Measurements from ENCODE around the gene PFKL.

- TF ChIP-seq NFYB (CRISPR knock-in tag; conservative IDR thresholded peaks at IDR 0.05; ENCODE audit: low read depth) (no peak), IRF1 (CRISPR knock-in tag; IDR thresholded peaks at IDR 0.05) (no peak), RELA (CRISPR knock-in tag; IDR thresholded peaks at IDR 0.05; ENCODE audit: borderline replicate concordance) (no peak), ESRRA (CRISPR knock-in tag; IDR thresholded peaks at IDR 0.05; ENCODE audit: borderline replicate concordance) (no peak), TP53 (CRISPR knock-in tag; IDR thresholded peaks at IDR 0.05) (no peak), SMAD3 (CRISPR knock-in tag; IDR thresholded peaks at IDR 0.05; ENCODE audit: borderline replicate concordance) (no peak), ETV6 (CRISPR knock-in tag; IDR thresholded peaks at IDR 0.05) (no peak), FOXJ3 (CRISPR knock-in tag; IDR thresholded peaks at IDR 0.05; ENCODE audit: borderline replicate concordance) (no peak), ZNF416 (CRISPR knock-in tag; IDR thresholded peaks at IDR 0.05) (no peak)
- TF ChIP-seq, protein P1, sequence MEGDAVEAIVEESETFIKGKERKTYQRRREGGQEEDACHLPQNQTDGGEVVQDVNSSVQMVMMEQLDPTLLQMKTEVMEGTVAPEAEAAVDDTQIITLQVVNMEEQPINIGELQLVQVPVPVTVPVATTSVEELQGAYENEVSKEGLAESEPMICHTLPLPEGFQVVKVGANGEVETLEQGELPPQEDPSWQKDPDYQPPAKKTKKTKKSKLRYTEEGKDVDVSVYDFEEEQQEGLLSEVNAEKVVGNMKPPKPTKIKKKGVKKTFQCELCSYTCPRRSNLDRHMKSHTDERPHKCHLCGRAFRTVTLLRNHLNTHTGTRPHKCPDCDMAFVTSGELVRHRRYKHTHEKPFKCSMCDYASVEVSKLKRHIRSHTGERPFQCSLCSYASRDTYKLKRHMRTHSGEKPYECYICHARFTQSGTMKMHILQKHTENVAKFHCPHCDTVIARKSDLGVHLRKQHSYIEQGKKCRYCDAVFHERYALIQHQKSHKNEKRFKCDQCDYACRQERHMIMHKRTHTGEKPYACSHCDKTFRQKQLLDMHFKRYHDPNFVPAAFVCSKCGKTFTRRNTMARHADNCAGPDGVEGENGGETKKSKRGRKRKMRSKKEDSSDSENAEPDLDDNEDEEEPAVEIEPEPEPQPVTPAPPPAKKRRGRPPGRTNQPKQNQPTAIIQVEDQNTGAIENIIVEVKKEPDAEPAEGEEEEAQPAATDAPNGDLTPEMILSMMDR (IDR thresholded peaks at IDR 0.05): no peak
- TF ChIP-seq, protein P2, sequence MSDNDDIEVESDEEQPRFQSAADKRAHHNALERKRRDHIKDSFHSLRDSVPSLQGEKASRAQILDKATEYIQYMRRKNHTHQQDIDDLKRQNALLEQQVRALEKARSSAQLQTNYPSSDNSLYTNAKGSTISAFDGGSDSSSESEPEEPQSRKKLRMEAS (CRISPR knock-in tag; IDR thresholded peaks at IDR 0.05): no peak
Observed at GRCh38 chr21:44306936-44307704, 7.3 kb downstream of the PFKL start.

All from WTC11 (cell line).